Testis (tissue), 3 donors: ENCODE results near the gene LAMA1. TPM values are rescaled to one million over a fixed set of nuclear protein-coding genes. Genes with fewer than 3 reads are reported as not detected.

ENCODE experiments used
- DNase-seq: peaks from one replicate; pipeline ENCODE4 v3.0.0-alpha.2; 2019
- H3K27ac ChIP-seq, 2 donors: fragments of 200-600 bp; sonication (generic); one replicate each; pipeline ENCODE4 v1.5.1; 2019
- H3K27me3 ChIP-seq: fragments of 200-600 bp; sonication (generic); one replicate; pipeline ENCODE4 v1.5.1; 2019
- H3K36me3 ChIP-seq: fragments of 200-600 bp; sonication (generic); one replicate; pipeline ENCODE4 v1.5.1; 2017; ENCODE audit warnings: low read depth; ENCODE audit errors: missing control alignments
- H3K4me1 ChIP-seq: fragments of 200-600 bp; sonication (generic); one replicate; pipeline ENCODE4 v1.5.1; 2019
- H3K4me3 ChIP-seq, 2 donors: fragments of 200-600 bp; sonication (generic); one replicate each; pipeline ENCODE4 v1.5.1; 2017 to 2019
- H3K9me3 ChIP-seq: fragments of 200-600 bp; sonication (generic); one replicate; pipeline ENCODE4 v1.5.1; 2017
- POLR2A ChIP-seq: fragments of 450-650 bp; IDR thresholded peaks from one replicate; pipeline ENCODE4 v1.6.1; 2017; ENCODE audit warnings: antibody characterized with exemption, mild to moderate bottlenecking, moderate library complexity
- WGBS, 2 donors: methylation state at CpG; one replicate each; pipeline ENCODE4 v1.1.5; 2018; 5-methylcytosine and 5-hydroxymethylcytosine counted together
- intact Hi-C: fragments of 100-400 bp; cut with DNase I; formaldehyde crosslinking; loops from one replicate; pipeline ENCODE4 v1.15.1; 2023; ENCODE audit warnings: low total_unique reads
- polyA plus RNA-seq: library from polyadenylated mRNA; stranded (reverse); fragments of 350-450 nt; fragmentation: Illumina TruSeq; extraction: RNeasy Lipid Tissue Mini Kit (QIAGEN cat#74804); gene quantifications from one replicate; pipeline ENCODE4 v1.2.3, GENCODE V29; 2014; ENCODE audit warnings: low read depth, low replicate concordance; ENCODE audit not compliant: insufficient read depth
- total RNA-seq, 2 donors: library from RNA; depleted of rRNA; stranded (reverse); fragments of >200 nt; gene quantifications; one replicate each; pipeline ENCODE4 v1.2.3, GENCODE V29; 2016
- TF ChIP-seq, protein P1 (sequence below), 3 experiments: fragments of 450-650 bp in 2 of 3; fragments of 200-600 bp in 1 of 3; sonication (generic) in 1 of 3; IDR thresholded peaks; one replicate each; pipeline ENCODE4 v1.5.1; 2016 to 2019; ENCODE audit warnings: antibody characterized with exemption in 3 of 3, mild to moderate bottlenecking in 2 of 3, moderate library complexity in 1 of 3

The LAMA1 gene
- total and polyA plus RNA-seq, 3 donors from 2014 or later = 35.7 to 146 (median 141) TPM

DNA sequence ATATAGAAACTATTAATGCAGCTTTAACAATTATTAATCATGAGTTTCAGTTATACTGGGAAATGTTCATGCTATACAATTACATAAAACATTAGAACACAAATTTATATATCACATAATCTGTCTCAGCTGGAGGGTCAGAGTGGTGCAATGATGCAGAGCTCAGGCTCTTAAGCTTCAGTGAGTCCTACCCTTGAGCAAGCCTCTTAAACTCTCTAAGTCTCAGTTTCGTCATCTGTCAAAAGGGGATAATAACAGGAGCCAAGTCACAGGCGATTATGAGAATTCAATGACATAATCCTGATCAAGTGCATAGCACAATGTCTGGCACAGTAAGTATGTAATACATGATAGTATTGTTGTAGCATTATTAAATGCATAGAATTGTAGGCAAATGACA is 46.0 kb downstream of the LAMA1 start:
- intact Hi-C loops = no loop called here
- Histone ChIP-seq H3K36me3 (no peaks in the 10 kb centered on the region), H3K27ac (no peak overlapping the region), H3K9me3 (no peaks in the 10 kb centered on the region), H3K27me3 (no peaks in the 10 kb centered on the region), H3K4me1 (peaks cover 16% of the 10 kb centered on the region), H3K4me3 (no peak overlapping the region)
- WGBS, 2 donors = 89 to 98% methylated on average over 2 of the region's 2 CpGs
- TF ChIP-seq, protein P1, sequence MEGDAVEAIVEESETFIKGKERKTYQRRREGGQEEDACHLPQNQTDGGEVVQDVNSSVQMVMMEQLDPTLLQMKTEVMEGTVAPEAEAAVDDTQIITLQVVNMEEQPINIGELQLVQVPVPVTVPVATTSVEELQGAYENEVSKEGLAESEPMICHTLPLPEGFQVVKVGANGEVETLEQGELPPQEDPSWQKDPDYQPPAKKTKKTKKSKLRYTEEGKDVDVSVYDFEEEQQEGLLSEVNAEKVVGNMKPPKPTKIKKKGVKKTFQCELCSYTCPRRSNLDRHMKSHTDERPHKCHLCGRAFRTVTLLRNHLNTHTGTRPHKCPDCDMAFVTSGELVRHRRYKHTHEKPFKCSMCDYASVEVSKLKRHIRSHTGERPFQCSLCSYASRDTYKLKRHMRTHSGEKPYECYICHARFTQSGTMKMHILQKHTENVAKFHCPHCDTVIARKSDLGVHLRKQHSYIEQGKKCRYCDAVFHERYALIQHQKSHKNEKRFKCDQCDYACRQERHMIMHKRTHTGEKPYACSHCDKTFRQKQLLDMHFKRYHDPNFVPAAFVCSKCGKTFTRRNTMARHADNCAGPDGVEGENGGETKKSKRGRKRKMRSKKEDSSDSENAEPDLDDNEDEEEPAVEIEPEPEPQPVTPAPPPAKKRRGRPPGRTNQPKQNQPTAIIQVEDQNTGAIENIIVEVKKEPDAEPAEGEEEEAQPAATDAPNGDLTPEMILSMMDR (IDR thresholded peaks at IDR 0.05) = no peak
- no peak for TF ChIP-seq POLR2A
- DNase-seq = no peak

DNA sequence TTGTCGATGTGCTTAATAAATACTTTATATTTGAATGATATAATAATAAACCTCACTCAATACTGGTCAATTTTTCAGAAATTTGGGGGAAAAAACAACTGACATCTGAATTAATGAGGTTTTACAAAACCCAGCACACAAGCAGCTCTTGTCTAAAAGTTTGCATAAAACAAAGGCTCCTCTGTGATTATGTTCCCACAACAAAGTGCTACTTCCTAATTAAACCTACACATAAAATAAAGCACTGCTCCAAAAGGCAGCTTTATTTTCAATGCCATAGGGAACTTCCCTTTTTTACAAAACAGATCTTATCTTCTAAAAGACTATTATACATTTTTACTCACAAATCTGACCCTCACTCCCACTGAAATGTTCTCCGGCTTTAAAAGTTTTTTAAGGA is 47.1 kb downstream of the LAMA1 start:
- peaks cover 16% of the 10 kb centered on the region for H3K4me1 ChIP-seq
- H3K9me3 ChIP-seq = no peaks in the 10 kb centered on the region
- no peak overlapping the region for H3K27ac ChIP-seq
- DNase-seq = no peak
- H3K4me3 ChIP-seq = no peak overlapping the region
- no peaks in the 10 kb centered on the region for H3K27me3 ChIP-seq
- 48 to 68% methylated on average over 2 of the region's 2 CpGs for WGBS, 2 donors
- no peaks in the 10 kb centered on the region for H3K36me3 ChIP-seq
- intact Hi-C loops = no loop called here
- no peak for TF ChIP-seq POLR2A
- TF ChIP-seq, protein P1 (IDR thresholded peaks at IDR 0.05) = no peak

DNA sequence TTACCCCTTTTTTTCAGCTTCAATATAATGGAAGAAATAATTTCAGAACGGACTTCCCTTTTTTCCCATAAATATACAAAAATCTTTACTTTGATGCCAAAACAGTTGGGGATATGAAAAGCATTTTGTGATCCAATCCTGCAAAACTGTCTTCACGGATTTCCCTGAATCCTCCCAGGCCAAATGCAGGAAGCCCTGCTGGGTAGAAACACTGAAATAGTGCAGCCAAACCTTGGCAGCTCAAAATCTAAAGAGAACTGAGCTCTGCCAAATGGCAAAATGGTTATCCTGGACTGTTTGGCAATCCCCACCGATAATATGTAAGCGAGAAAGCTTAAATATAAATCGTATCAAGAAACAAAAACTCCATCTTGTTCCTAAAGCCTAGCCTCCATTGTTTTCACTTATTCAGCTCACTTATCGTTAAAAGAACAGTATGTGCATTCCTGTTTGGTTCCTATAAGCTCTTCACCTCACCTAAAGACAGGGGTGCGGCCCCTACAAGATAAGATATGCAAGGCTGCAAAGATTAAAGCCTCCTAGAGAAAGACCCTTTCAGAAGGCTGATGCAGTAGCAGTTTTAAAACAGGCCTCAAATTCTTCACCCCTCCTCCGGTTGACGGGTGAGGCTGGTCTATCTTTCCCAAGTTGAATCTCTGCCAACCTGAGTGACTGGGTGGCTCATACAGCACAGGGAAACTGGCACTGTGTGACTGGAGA is 48.6 kb downstream of the LAMA1 start:
- no peak for TF ChIP-seq POLR2A
- TF ChIP-seq, protein P1 (IDR thresholded peaks at IDR 0.05) = no peak
- intact Hi-C loops = no loop called here
- DNase-seq = no peak
- no peaks in the 10 kb centered on the region for H3K27me3 ChIP-seq
- H3K9me3 ChIP-seq = no peaks in the 10 kb centered on the region
- H3K4me3 ChIP-seq = no peak overlapping the region
- WGBS, 2 donors = 65 to 73% methylated on average over 9 of the region's 9 CpGs
- peak overlapping the region; percentile 51 to 59 for H3K27ac ChIP-seq
- H3K4me1 ChIP-seq = peaks cover 21% of the 10 kb centered on the region
- H3K36me3 ChIP-seq = no peaks in the 10 kb centered on the region

DNA sequence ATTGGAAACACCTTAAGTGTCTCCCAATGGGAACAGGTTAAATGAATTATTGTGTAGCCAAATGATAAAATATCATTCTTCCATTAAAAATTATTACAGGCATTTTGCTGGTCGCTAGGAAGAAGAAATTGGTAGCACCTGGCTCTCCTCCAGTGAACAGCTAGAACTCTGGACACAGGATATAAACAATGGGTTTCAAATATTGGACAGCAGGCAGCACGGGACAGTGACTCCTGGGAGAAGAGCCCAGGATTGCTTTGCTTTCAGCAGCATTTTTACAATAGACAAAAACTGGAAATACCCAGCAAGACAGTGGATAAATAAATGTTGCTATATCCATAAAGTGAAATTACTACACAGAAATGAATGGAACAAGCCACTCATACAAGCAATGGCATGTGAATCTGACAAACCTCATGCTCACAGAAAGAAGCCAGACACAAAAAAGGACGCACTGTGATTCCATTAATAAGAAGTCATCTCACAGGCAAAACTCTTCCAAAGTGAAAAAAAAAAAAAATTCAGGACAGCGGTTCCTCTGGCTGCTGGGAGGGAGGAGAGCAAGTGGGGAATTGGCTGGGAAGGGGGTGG is 50.5 kb downstream of the LAMA1 start:
- Histone ChIP-seq H3K27me3 (no peaks in the 10 kb centered on the region), H3K4me1 (peaks cover 21% of the 10 kb centered on the region), H3K36me3 (no peaks in the 10 kb centered on the region), H3K27ac (no peak overlapping the region), H3K9me3 (no peaks in the 10 kb centered on the region), H3K4me3 (no peak overlapping the region)
- WGBS, 2 donors = 44 to 50% methylated on average over 4 of the region's 4 CpGs
- TF ChIP-seq, protein P1 (IDR thresholded peaks at IDR 0.05) = no peak
- TF ChIP-seq POLR2A = no peak
- DNase-seq = no peak
- intact Hi-C loops = no loop called here

DNA sequence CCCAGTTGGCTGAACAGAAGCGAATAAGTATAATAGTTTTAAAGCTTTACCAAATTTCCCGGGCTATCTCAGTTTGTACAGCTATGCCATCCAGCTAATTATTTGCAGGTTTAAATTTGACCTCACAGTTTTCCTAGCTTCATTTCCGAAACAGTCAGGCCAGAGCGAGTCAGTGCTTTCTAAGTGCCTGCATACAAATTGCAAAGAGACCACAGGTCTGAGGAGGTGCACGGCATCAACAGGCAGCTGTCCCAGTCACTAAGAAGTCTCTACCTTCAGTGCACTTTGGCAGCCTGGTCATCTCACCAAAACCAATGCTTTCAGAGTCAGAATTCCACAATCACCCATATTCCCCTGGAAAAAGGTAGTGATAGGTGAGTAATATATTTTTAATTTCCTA is 51.9 kb downstream of the LAMA1 start:
- no peak for DNase-seq
- Histone ChIP-seq H3K36me3 (no peaks in the 10 kb centered on the region), H3K27ac (no peak overlapping the region), H3K27me3 (no peaks in the 10 kb centered on the region), H3K9me3 (no peaks in the 10 kb centered on the region), H3K4me3 (no peak overlapping the region), H3K4me1 (peaks cover 21% of the 10 kb centered on the region)
- TF ChIP-seq, protein P1 (IDR thresholded peaks at IDR 0.05) = no peak
- no peak for TF ChIP-seq POLR2A
- intact Hi-C loops = no loop called here
- WGBS, 2 donors = 94% methylated on average over 5 of the region's 5 CpGs
